Measurements from ENCODE around the gene LOXL4.

The LOXL4 gene

GRCh38 chr10:98267894-98268693 is at the start of gene LOXL4:
Gene LOXL4, minus strand, starts transcription at chr10:98268194. Its CDS starts 5,175 bp downstream, at chr10:98263019.
- FAIRE-seq: no peak

GRCh38 chr10:98316661-98317060 is 48.7 kb upstream of the LOXL4 start:
- no peak for FAIRE-seq

More at GRCh38 chr10:98267894-98268693, at the start of gene LOXL4:
- no peak for DNase-seq (ENCODE audit: insufficient read length, low spot score)

GRCh38 chr10:98316170-98316569 is 48.2 kb upstream of the LOXL4 start:
- DNase-seq (ENCODE audit: insufficient read length, low spot score): no peak
- no peak for FAIRE-seq

More at GRCh38 chr10:98316661-98317060, 48.7 kb upstream of the LOXL4 start:
- no peak for DNase-seq (ENCODE audit: insufficient read length, low spot score)

- FAIRE-seq (no peak), DNase-seq (ENCODE audit: insufficient read length, low spot score) (no peak)
Observed at GRCh38 chr10:98314532-98315284, 46.7 kb upstream of the LOXL4 start.

GRCh38 chr10:98313598-98313997 is 45.6 kb upstream of the LOXL4 start:
- DNase-seq (ENCODE audit: insufficient read length, low spot score): no peak
- FAIRE-seq: no peak

GRCh38 chr10:98312822-98313221 is 44.8 kb upstream of the LOXL4 start:
- no peak for FAIRE-seq

GRCh38 chr10:98312349-98312748 is 44.4 kb upstream of the LOXL4 start:
- no peak for FAIRE-seq
- DNase-seq (ENCODE audit: insufficient read length, low spot score): no peak

More at GRCh38 chr10:98312822-98313221, 44.8 kb upstream of the LOXL4 start:
- no peak for DNase-seq (ENCODE audit: insufficient read length, low spot score)

GRCh38 chr10:98310701-98311100 is 42.7 kb upstream of the LOXL4 start:
- no peak for FAIRE-seq
- DNase-seq (ENCODE audit: insufficient read length, low spot score): no peak

GRCh38 chr10:98309366-98310355 is 41.7 kb upstream of the LOXL4 start:
- FAIRE-seq: peak; percentile 84
- DNase-seq (ENCODE audit: insufficient read length, low spot score): peak; percentile 83

GRCh38 chr10:98308669-98309365 is 40.8 kb upstream of the LOXL4 start:
- DNase-seq (ENCODE audit: insufficient read length, low spot score): no peak
- FAIRE-seq: no peak

- FAIRE-seq: peak; percentile 16
- DNase-seq (ENCODE audit: insufficient read length, low spot score): no peak
Observed at GRCh38 chr10:98307916-98308541, 40.0 kb upstream of the LOXL4 start.

GRCh38 chr10:98306501-98306900 is 38.5 kb upstream of the LOXL4 start:
- no peak for FAIRE-seq
- no peak for DNase-seq (ENCODE audit: insufficient read length, low spot score)

- FAIRE-seq (no peak), DNase-seq (ENCODE audit: insufficient read length, low spot score) (no peak)
Observed at GRCh38 chr10:98303569-98303968, 35.6 kb upstream of the LOXL4 start.

GRCh38 chr10:98302741-98303365 is 34.9 kb upstream of the LOXL4 start:
- FAIRE-seq (no peak), DNase-seq (ENCODE audit: insufficient read length, low spot score) (no peak)

- no peak for FAIRE-seq
- DNase-seq (ENCODE audit: insufficient read length, low spot score): no peak
Observed at GRCh38 chr10:98301664-98302319, 33.8 kb upstream of the LOXL4 start.

- DNase-seq (ENCODE audit: insufficient read length, low spot score) (no peak), FAIRE-seq (no peak)
Observed at GRCh38 chr10:98300526-98301229, 32.7 kb upstream of the LOXL4 start.

- DNase-seq (ENCODE audit: insufficient read length, low spot score): no peak
- no peak for FAIRE-seq
Observed at GRCh38 chr10:98299341-98299740, 31.3 kb upstream of the LOXL4 start.

GRCh38 chr10:98296524-98296923 is 28.5 kb upstream of the LOXL4 start:
- DNase-seq (ENCODE audit: insufficient read length, low spot score): no peak
- FAIRE-seq: no peak

Measured in HTR-8/SVneo (cell line).